WTC11 (cell line): Measurements from ENCODE around the gene CLEC1B.

Experiments used
- ATF3 ChIP-seq: sonication (generic); formaldehyde crosslinking; conservative IDR thresholded peaks from 2 replicates; pipeline ENCODE4 v1.8.1; 2022; ENCODE audit warnings: mild to moderate bottlenecking, missing genetic modification reagents
- CREB1 ChIP-seq: sonication (generic); formaldehyde crosslinking; IDR thresholded peaks from 2 replicates; pipeline ENCODE4 v1.8.0; 2023; ENCODE audit warnings: mild to moderate bottlenecking, missing genetic modification reagents
- CTCF ChIP-seq: fragments of 200-600 bp; IDR thresholded peaks from 2 replicates; pipeline ENCODE4 v1.8.0; 2022; ENCODE audit warnings: antibody characterized with exemption
- FOXJ3 ChIP-seq: sonication (generic); formaldehyde crosslinking; IDR thresholded peaks from 2 replicates; pipeline ENCODE4 v1.9.0; 2021; ENCODE audit warnings: missing genetic modification reagents, mild to moderate bottlenecking, borderline replicate concordance

GRCh38 chr12:9980126-9980525 is 18.8 kb downstream of the CLEC1B start:
- TF ChIP-seq ATF3 (CRISPR knock-in tag) (no peak), CTCF (no peak), FOXJ3 (no peak), CREB1 (CRISPR knock-in tag) (no peak)
